ENCODE results near the gene ERCC1.

DNA sequence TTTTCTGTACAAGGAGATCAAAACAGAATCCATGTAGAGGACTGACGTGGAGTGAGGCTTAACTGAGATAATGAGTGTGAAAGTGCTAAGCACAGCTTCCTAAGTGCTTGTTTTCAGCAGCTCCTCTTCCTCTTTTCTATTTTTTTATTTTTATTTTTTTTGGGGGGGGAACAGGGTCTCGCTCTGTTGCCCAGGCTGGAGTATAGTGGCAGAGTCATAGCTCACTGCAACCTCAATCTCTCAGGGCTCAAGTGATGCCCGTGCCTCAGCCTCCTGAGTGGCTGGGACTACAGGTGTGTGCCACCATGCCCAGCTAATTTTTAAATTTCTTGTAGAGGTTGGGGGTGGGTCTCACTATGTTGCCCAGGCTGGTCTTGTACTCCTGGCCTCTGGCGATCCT, 38.5 kb upstream of the ERCC1 start:
- TF ChIP-seq, protein P1, sequence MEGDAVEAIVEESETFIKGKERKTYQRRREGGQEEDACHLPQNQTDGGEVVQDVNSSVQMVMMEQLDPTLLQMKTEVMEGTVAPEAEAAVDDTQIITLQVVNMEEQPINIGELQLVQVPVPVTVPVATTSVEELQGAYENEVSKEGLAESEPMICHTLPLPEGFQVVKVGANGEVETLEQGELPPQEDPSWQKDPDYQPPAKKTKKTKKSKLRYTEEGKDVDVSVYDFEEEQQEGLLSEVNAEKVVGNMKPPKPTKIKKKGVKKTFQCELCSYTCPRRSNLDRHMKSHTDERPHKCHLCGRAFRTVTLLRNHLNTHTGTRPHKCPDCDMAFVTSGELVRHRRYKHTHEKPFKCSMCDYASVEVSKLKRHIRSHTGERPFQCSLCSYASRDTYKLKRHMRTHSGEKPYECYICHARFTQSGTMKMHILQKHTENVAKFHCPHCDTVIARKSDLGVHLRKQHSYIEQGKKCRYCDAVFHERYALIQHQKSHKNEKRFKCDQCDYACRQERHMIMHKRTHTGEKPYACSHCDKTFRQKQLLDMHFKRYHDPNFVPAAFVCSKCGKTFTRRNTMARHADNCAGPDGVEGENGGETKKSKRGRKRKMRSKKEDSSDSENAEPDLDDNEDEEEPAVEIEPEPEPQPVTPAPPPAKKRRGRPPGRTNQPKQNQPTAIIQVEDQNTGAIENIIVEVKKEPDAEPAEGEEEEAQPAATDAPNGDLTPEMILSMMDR (IDR thresholded peaks at IDR 0.05): no peak
- TF ChIP-seq POLR2A (IDR thresholded peaks at IDR 0.05): no peak

Data from ovary (tissue), 3 donors.